H9 (cell line): ENCODE results near the gene TUT4. TPM values are rescaled to one million over a fixed set of nuclear protein-coding genes. Genes with fewer than 3 reads are reported as not detected.
A peak's percentile ranks its signal among the peaks of the same experiment; 100 is the strongest.

Source experiments
- DNase-seq: peaks from one replicate; pipeline ENCODE4 v3.0.0-alpha.2; 2017
- H2AFZ ChIP-seq: one replicate; pipeline ENCODE4 v1.6.1; 2013; ENCODE audit warnings: mild to moderate bottlenecking, low read length, control low read depth, moderate library complexity
- H2AK5ac ChIP-seq: 2 replicates; pipeline ENCODE4 v1.6.1; 2013; ENCODE audit warnings: low read length, control low read depth, mixed read lengths; ENCODE audit not compliant: insufficient read length
- H2BK120ac ChIP-seq: one replicate; pipeline ENCODE4 v1.6.1; 2013; ENCODE audit warnings: low read depth, mild to moderate bottlenecking, low read length, control low read depth, inconsistent platforms; ENCODE audit not compliant: poor library complexity, severe bottlenecking
- H2BK12ac ChIP-seq: 2 replicates; pipeline ENCODE4 v1.6.1; 2013; ENCODE audit warnings: low read length, control low read depth, mixed read lengths, low read depth; ENCODE audit not compliant: insufficient read length
- H2BK15ac ChIP-seq: 2 replicates; pipeline ENCODE4 v1.6.1; 2013; ENCODE audit warnings: low read depth, low read length, control low read depth
- H2BK20ac ChIP-seq: one replicate; pipeline ENCODE4 v1.6.1; 2013; ENCODE audit warnings: low read depth, mild to moderate bottlenecking, low read length, control low read depth, inconsistent platforms; ENCODE audit not compliant: poor library complexity, severe bottlenecking
- H2BK5ac ChIP-seq: 2 replicates; pipeline ENCODE4 v1.6.1; 2013; ENCODE audit warnings: low read length, control low read depth, mixed read lengths; ENCODE audit not compliant: insufficient read length
- H3K14ac ChIP-seq: 2 replicates; pipeline ENCODE4 v1.6.1; 2013; ENCODE audit warnings: low read length, control low read depth; ENCODE audit not compliant: insufficient read depth
- H3K18ac ChIP-seq: 2 replicates; pipeline ENCODE4 v1.6.1; 2013; ENCODE audit warnings: low read depth, mild to moderate bottlenecking, mixed read lengths, low read length, control low read depth; ENCODE audit not compliant: insufficient read length
- H3K23ac ChIP-seq: 2 replicates; pipeline ENCODE4 v1.6.1; 2013; ENCODE audit warnings: low read length, control low read depth, mixed read lengths, low read depth; ENCODE audit not compliant: insufficient read length
- H3K23me2 ChIP-seq: 2 replicates; pipeline ENCODE4 v1.6.1; 2013; ENCODE audit warnings: low read depth, mild to moderate bottlenecking, mixed read lengths, low read length, control low read depth; ENCODE audit not compliant: insufficient read length, poor library complexity, severe bottlenecking
- H3K27ac ChIP-seq: 2 replicates; pipeline ENCODE4 v1.5.1; 2013; ENCODE audit warnings: low read length, control low read depth, mixed read lengths, low read depth; ENCODE audit not compliant: insufficient read length
- H3K27me3 ChIP-seq: 2 replicates; pipeline ENCODE4 v1.6.1; 2013; ENCODE audit warnings: low read length, control low read depth, inconsistent platforms; ENCODE audit not compliant: insufficient read depth
- H3K4ac ChIP-seq: 2 replicates; pipeline ENCODE4 v1.6.1; 2013; ENCODE audit warnings: low read depth, mild to moderate bottlenecking, control low read depth, inconsistent platforms, low read length, moderate library complexity
- H3K4me1 ChIP-seq: 2 replicates; pipeline ENCODE4 v1.6.1; 2013; ENCODE audit warnings: low read length, control low read depth, inconsistent platforms; ENCODE audit not compliant: insufficient read depth
- H3K4me2 ChIP-seq: 2 replicates; pipeline ENCODE4 v1.6.1; 2013; ENCODE audit warnings: low read length, control low read depth, mixed read lengths; ENCODE audit not compliant: insufficient read length, insufficient read depth
- H3K56ac ChIP-seq: 2 replicates; pipeline ENCODE4 v1.6.1; 2013; ENCODE audit warnings: low read depth, mild to moderate bottlenecking, mixed read lengths, low read length, control low read depth; ENCODE audit not compliant: insufficient read length
- H3K79me1 ChIP-seq: 2 replicates; pipeline ENCODE4 v1.6.1; 2013; ENCODE audit warnings: low read depth, mild to moderate bottlenecking, moderate library complexity, low read length, control low read depth, inconsistent platforms; ENCODE audit not compliant: insufficient read depth, poor library complexity, severe bottlenecking
- H3K79me2 ChIP-seq: 2 replicates; pipeline ENCODE4 v1.6.1; 2013; ENCODE audit warnings: low read length, control low read depth, inconsistent platforms; ENCODE audit not compliant: insufficient read depth
- H3K9ac ChIP-seq: 2 replicates; pipeline ENCODE4 v1.6.1; 2013; ENCODE audit warnings: low read length, control low read depth, mixed read lengths; ENCODE audit not compliant: insufficient read length; ENCODE audit errors: extremely low read depth
- H3K9me3 ChIP-seq: one replicate; pipeline ENCODE4 v1.6.1; 2013; ENCODE audit warnings: low read depth, low read length, inconsistent platforms; ENCODE audit not compliant: control insufficient read depth
- H3T11ph ChIP-seq: one replicate; pipeline ENCODE4 v1.6.1; 2013; ENCODE audit warnings: mild to moderate bottlenecking, low read length, control low read depth, inconsistent platforms
- H4K20me1 ChIP-seq: one replicate; pipeline ENCODE4 v1.6.1; 2013; ENCODE audit not compliant: control insufficient read depth, insufficient read length, insufficient read depth
- H4K5ac ChIP-seq: 2 replicates; pipeline ENCODE4 v1.6.1; 2013; ENCODE audit warnings: low read depth, mild to moderate bottlenecking, mixed read lengths, low read length, control low read depth; ENCODE audit not compliant: insufficient read length
- H4K8ac ChIP-seq: replicated peaks from 2 replicates; pipeline ENCODE4 v1.6.1; 2013; ENCODE audit warnings: low read length, control low read depth, mixed read lengths, low read depth; ENCODE audit not compliant: insufficient read length
- H4K91ac ChIP-seq: 2 replicates; pipeline ENCODE4 v1.6.1; 2013; ENCODE audit warnings: low read depth, mild to moderate bottlenecking, moderate library complexity, mixed read lengths, low read length, control low read depth; ENCODE audit not compliant: insufficient read length
- H3K27ac Mint-ChIP-seq, 3 experiments: 2 replicates in 2 of 3; 3 replicates in 1 of 3; pipeline ENCODE4 v1.8.0; 2020 to 2021; ENCODE audit warnings: mixed read lengths in 3 of 3, mild to moderate bottlenecking in 1 of 3, moderate library complexity in 1 of 3
- H3K27me3 Mint-ChIP-seq: 2 replicates; pipeline ENCODE4 v1.8.0; 2021; ENCODE audit warnings: low read depth, mild to moderate bottlenecking, moderate library complexity, mixed read lengths
- H3K36me3 Mint-ChIP-seq, 3 experiments: 2 replicates in 2 of 3; 3 replicates in 1 of 3; pipeline ENCODE4 v1.8.0; 2020 to 2021; ENCODE audit warnings: low read depth in 3 of 3, mixed read lengths in 3 of 3; ENCODE audit not compliant: insufficient read depth in 1 of 3
- H3K4me1 Mint-ChIP-seq, 2 experiments: 2 replicates each; pipeline ENCODE4 v1.8.0; 2020; ENCODE audit warnings: mixed read lengths in 2 of 2
- H3K4me3 Mint-ChIP-seq, 2 experiments: 2 replicates in 1 of 2; 3 replicates in 1 of 2; pipeline ENCODE4 v1.8.0; 2020 to 2021; ENCODE audit warnings: mild to moderate bottlenecking in 2 of 2, mixed read lengths in 2 of 2, moderate library complexity in 1 of 2
- H3K9me3 Mint-ChIP-seq, 2 experiments: 2 replicates in 1 of 2; 3 replicates in 1 of 2; pipeline ENCODE4 v1.8.0; 2020; ENCODE audit warnings: mild to moderate bottlenecking in 2 of 2, mixed read lengths in 2 of 2, moderate library complexity in 1 of 2
- WGBS: extraction: QIAGEN DNeasy Blood & Tissue Kit; methylation state at CpG from one replicate; pipeline ENCODE4 v1.1.7; 2013; ENCODE audit warnings: missing lambda C conversion rate, low lambda C conversion rate, mixed read lengths; ENCODE audit not compliant: insufficient read length; ENCODE audit errors: extremely low coverage; 5-methylcytosine and 5-hydroxymethylcytosine counted together
- long read RNA-seq: library from polyadenylated mRNA; unstranded; transcript quantifications from one replicate; pipeline ENCODE4 v2.0.0, GENCODE V29; 2020
- total RNA-seq: library from RNA; stranded (reverse); gene quantifications from 2 replicates; pipeline ENCODE4 v1.2.1, GENCODE V29; 2021
- TF ChIP-seq, protein P1 (sequence below): fragments of 200-600 bp; sonication (generic); conservative IDR thresholded peaks from 3 replicates; pipeline ENCODE4 v1.8.0; 2021; ENCODE audit warnings: antibody characterized with exemption, mild to moderate bottlenecking

The TUT4 gene, protein sequence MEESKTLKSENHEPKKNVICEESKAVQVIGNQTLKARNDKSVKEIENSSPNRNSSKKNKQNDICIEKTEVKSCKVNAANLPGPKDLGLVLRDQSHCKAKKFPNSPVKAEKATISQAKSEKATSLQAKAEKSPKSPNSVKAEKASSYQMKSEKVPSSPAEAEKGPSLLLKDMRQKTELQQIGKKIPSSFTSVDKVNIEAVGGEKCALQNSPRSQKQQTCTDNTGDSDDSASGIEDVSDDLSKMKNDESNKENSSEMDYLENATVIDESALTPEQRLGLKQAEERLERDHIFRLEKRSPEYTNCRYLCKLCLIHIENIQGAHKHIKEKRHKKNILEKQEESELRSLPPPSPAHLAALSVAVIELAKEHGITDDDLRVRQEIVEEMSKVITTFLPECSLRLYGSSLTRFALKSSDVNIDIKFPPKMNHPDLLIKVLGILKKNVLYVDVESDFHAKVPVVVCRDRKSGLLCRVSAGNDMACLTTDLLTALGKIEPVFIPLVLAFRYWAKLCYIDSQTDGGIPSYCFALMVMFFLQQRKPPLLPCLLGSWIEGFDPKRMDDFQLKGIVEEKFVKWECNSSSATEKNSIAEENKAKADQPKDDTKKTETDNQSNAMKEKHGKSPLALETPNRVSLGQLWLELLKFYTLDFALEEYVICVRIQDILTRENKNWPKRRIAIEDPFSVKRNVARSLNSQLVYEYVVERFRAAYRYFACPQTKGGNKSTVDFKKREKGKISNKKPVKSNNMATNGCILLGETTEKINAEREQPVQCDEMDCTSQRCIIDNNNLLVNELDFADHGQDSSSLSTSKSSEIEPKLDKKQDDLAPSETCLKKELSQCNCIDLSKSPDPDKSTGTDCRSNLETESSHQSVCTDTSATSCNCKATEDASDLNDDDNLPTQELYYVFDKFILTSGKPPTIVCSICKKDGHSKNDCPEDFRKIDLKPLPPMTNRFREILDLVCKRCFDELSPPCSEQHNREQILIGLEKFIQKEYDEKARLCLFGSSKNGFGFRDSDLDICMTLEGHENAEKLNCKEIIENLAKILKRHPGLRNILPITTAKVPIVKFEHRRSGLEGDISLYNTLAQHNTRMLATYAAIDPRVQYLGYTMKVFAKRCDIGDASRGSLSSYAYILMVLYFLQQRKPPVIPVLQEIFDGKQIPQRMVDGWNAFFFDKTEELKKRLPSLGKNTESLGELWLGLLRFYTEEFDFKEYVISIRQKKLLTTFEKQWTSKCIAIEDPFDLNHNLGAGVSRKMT (N-terminal part only)
- total RNA-seq: 52.6 and 59.3 TPM in 2 replicates
- long read RNA-seq, partial matches to known transcripts: 88 of 120 reads
- long read RNA-seq, other reads (novel, unspliced or antisense): 31 of 120 reads

DNA sequence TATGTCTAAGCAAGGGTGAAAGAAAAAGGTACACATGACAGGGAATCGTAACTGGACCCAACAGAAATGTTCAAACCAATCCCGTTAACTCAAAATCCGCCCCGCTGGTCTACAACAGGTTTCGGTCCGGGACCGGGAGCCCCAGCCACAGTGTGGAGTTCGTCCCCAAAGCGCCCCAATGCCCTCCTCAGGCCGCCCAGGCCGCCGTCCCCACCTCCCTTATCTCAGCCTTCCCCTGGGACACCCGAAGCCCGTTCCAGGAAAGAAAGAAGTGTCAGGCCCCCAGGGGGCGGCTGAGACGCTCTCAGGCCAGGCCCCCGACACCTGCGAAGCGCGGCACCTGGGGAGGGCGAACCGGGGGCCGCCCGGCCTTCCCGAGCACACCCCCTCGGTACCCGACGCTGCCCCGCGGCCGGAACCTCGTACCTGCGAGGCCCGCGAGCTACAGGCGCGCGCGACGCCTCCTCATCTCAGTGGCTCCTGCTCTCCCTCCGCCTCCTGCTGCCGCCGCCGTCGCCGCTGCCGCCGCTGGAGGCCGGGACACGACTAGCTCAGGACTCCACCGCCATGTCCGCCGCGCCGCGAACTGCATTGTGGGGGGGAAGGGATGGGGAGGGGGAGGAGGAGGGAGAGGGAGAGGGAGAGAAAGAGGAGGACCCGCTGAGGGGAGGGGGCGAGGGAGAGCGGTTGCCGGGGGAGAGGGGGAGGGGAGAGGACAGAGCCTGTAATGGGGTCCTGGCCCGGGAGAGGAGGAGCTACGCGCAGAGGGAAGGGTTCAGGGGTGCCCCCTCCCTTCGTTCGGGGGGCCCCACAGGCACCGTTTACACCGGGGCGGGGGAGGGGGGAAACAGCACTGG, at the start of gene TUT4:
Gene TUT4 (minus strand): TSS at position 588 of the 857 bp plus-strand sequence. CDS start 26,812 bp downstream, outside the sequence.
- peak within 1 kb of the TSS; percentile 84 for H3K4me2 ChIP-seq
- no peaks in the 10 kb centered on the region for H3K9me3 Mint-ChIP-seq
- no peaks in the 10 kb centered on the region for H3K9me3 ChIP-seq
- no peak within 1 kb of the TSS for H2BK120ac ChIP-seq
- peaks cover 28 to 33% of the 10 kb centered on the region in 2 experiments for H3K4me1 Mint-ChIP-seq
- peaks cover 10% of the 10 kb centered on the region for H3K23me2 ChIP-seq
- peak; percentile 95 for DNase-seq
- H2BK15ac ChIP-seq: peak within 1 kb of the TSS; percentile 57; the same call in 1 of the 2 replicates
- H3K79me1 ChIP-seq: no peaks in the 10 kb centered on the region
- no peak within 1 kb of the TSS for H3K56ac ChIP-seq
- no peak within 1 kb of the TSS for H3K4ac ChIP-seq
- peak within 1 kb of the TSS; percentile 80 to 88; a peak in 4 of 5 replicates for H3K4me3 Mint-ChIP-seq
- no peaks in the 10 kb centered on the region for H3K27me3 ChIP-seq
- H4K8ac ChIP-seq: no peak within 1 kb of the TSS
- peak within 1 kb of the TSS; percentile 67 for H3K9ac ChIP-seq
- H2BK12ac ChIP-seq: no peak within 1 kb of the TSS
- peak within 1 kb of the TSS; percentile 92 for H3K14ac ChIP-seq
- H3T11ph ChIP-seq: no peak within 1 kb of the TSS
- H4K20me1 ChIP-seq: no peaks in the 10 kb centered on the region
- TF ChIP-seq, protein P1, sequence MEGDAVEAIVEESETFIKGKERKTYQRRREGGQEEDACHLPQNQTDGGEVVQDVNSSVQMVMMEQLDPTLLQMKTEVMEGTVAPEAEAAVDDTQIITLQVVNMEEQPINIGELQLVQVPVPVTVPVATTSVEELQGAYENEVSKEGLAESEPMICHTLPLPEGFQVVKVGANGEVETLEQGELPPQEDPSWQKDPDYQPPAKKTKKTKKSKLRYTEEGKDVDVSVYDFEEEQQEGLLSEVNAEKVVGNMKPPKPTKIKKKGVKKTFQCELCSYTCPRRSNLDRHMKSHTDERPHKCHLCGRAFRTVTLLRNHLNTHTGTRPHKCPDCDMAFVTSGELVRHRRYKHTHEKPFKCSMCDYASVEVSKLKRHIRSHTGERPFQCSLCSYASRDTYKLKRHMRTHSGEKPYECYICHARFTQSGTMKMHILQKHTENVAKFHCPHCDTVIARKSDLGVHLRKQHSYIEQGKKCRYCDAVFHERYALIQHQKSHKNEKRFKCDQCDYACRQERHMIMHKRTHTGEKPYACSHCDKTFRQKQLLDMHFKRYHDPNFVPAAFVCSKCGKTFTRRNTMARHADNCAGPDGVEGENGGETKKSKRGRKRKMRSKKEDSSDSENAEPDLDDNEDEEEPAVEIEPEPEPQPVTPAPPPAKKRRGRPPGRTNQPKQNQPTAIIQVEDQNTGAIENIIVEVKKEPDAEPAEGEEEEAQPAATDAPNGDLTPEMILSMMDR: peak; percentile 33; the same call in 1 of the 3 replicates
- no peak within 1 kb of the TSS for H3K23ac ChIP-seq
- H2AK5ac ChIP-seq: no peak within 1 kb of the TSS
- H3K79me2 ChIP-seq: peaks cover 10% of the 10 kb centered on the region; the same call in 1 of the 2 replicates
- no peak within 1 kb of the TSS for H4K5ac ChIP-seq
- H2AFZ ChIP-seq: no peak within 1 kb of the TSS
- no peak within 1 kb of the TSS for H2BK20ac ChIP-seq
- no peaks in the 10 kb centered on the region for H3K36me3 Mint-ChIP-seq
- no peaks in the 10 kb centered on the region for H3K27me3 Mint-ChIP-seq
- no CpG with 5 or more reads among the region's 68 CpGs for WGBS
- peaks cover 5% of the 10 kb centered on the region; the same call in 1 of the 2 replicates for H3K4me1 ChIP-seq
- H3K27ac ChIP-seq: no peak within 1 kb of the TSS
- no peak within 1 kb of the TSS for H4K91ac ChIP-seq
- H2BK5ac ChIP-seq: no peak within 1 kb of the TSS
- H3K18ac ChIP-seq: peak within 1 kb of the TSS; percentile 85
- H3K27ac Mint-ChIP-seq: peak within 1 kb of the TSS; percentile 79 to 90 (median 84)
